HG03439 (cell line): ENCODE measurements around the gene PDCD4.
A peak's percentile ranks its signal among the peaks of the same experiment; 100 is the strongest.
"Not testable (repeated sequence)": the region's sequence is repeated elsewhere in the genome, so short reads cannot be mapped to it uniquely, and the experiment has no call there.

Experiments used
- ATAC-seq: cut with Tn5 transposase; IDR thresholded peaks from one replicate; pipeline ENCODE4 v1.9.1; 2021; ENCODE audit warnings: mild to moderate bottlenecking, moderate library complexity; ENCODE audit not compliant: unreplicated experiment

Gene PDCD4

DNA sequence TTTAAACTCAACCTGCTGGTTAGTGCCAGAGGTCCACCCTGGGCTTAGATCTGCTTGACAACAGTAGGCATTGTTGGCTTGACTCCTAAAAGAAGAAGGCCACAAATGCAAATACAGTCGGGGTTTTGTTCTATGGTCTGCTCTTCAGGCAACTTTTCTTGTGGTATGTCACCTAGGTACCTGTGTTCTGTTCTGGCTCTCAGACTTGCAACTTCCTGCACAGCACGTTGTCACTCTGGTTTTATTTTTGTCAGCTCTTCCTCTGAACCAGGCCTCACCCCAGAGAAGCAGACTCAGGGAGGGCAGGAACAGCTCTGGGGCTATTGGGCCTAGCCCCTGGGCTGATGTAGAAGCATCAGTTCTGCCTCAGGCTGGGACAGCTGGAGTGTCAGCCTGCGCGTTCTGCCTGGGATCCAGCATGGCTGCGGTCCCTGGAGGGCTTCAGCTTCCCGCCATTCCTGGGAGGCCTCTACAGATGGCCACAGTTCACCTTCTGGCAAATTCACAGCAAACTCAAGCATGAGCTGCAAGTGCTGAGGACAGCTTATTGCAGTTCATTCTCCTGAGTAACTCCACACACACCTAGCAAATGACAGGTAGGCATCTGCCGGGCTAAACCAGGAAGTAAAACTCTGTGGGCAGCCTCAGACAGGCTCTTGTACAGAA is 11.0 kb upstream of the PDCD4 start:
- peak; percentile 49 for ATAC-seq

DNA sequence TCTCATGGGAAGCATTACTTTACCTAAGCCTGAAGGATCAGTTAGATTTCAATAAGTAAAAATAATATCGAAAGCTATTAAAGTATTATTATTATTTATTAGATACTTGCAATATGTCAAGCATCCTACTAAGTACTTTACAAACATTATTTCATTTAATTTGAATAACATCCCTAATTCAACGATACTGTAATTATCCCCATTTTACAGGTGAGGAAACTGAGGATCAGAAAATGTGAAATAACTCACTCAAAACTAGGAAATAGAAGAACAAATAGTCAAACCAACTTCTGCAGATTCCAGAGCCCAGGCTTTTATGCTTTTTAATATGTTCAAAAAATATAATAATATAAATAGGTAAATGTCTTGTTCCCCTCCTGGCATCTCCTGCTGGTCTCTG is 10.3 kb upstream of the PDCD4 start:
- no peak for ATAC-seq

DNA sequence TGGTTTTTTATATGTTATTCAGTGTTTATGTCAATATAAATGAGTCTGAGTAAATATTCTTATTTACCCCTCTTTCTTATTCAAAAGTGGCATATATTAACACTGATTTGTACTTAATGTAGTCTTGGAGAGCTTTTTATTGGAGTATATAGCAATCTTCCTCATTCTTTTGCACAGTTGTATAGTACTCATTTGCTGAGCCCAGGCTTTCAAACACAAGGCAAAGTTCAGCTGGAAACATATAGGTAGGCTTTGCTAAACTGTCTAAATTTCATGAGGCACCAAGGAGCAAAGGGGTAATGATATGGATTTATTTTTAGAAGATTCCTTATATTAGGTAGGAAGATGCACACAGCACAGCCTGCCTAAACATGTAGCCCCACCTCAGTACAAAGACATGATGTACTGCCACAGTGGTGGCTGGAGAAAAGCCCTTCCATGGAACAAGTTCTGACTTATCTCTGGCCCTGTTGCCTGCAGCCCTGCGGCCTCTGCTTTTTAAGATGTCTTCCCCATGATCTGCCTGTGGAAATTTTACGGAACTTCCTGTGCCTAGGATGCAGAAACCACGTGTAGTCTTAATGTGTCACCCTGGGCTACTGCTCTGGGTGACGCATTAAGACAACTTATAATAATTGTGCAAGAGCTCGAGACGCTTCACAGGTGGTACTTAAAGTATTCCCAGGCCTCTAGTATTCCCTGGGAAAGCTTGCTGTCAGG is 9.6 kb upstream of the PDCD4 start:
- no peak for ATAC-seq

- no peak for ATAC-seq
Measured at GRCh38 chr10:110862961-110863360, 8.8 kb upstream of the PDCD4 start.

- ATAC-seq = no peak
Measured at GRCh38 chr10:110863361-110863760, 8.4 kb upstream of the PDCD4 start.

GRCh38 chr10:110863956-110864355 is 7.8 kb upstream of the PDCD4 start:
- no peak for ATAC-seq

- ATAC-seq = peak; percentile 66
Measured at GRCh38 chr10:110864662-110865140, 7.0 kb upstream of the PDCD4 start.

DNA sequence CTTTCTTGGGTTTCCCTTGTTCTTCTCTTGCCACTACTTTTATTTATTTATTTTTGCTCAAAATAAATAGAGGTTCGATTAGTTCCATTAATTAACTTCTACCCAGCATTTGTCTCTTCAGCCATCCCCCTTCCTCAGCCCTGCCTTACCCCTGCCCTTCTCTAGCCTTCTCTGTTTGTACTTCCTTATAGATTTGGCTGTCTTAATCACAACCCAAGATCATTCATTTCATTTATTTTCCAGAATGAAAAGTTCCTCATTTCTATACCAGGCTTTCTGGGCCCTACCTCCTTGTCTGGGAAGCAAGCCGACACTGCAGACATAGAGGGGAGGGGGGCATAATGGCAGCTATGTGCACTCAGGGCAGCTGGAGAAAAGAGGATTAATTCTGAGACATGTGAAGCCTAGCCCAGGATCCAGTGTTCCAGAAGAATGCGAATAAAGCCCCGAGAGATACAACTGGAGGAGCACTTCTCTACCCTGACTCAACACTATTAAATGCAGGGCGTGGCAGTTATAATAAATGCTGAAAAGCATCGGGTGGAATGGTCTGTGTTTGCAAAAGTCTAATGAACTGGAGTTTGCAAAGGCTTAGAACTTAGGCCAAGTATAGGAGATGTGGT is 6.4 kb upstream of the PDCD4 start:
- no peak for ATAC-seq

GRCh38 chr10:110865809-110866482 is 5.8 kb upstream of the PDCD4 start:
- ATAC-seq = no peak

DNA sequence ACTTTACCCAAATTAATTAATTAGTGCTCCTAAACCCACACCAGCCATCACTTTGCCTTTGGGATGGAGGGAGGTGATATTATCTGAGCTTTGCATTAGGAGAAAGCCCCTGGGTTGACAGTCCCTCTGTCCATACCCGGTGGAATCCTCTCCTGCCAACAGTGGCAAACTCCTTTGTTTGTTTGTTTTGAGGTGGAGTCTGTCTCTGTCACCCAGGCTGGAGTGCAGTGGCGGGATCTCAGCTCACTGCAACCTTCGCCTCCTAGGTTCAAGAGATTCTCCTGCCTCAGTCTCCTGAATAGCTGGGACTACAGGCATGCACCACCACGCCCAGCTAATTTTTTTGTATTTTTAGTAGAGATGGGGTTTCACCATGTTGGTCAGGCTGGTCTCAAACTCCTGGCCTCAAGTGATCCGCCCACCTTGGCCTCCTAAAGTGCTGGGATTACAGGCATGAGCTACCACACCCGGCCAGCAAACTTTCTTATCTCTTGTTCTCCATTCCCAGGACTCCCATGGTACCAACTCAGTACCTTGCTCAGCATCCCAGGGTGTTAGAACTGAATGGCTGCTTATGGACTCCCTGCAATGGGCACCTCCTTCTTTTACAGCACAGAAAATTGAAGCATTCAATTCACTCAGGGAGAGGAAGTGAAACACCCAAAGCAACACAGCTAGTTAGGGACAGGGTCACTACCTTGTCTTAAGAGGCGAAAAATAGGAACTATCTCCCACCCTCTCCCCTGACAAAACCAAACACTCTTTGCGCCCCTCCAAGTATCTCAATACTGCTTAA is 4.5 kb upstream of the PDCD4 start:
- not testable (repeated sequence) for ATAC-seq

- ATAC-seq = no peak
Measured at GRCh38 chr10:110867807-110868465, 3.8 kb upstream of the PDCD4 start.

GRCh38 chr10:110868981-110869380 is 2.7 kb upstream of the PDCD4 start:
- no peak for ATAC-seq

DNA sequence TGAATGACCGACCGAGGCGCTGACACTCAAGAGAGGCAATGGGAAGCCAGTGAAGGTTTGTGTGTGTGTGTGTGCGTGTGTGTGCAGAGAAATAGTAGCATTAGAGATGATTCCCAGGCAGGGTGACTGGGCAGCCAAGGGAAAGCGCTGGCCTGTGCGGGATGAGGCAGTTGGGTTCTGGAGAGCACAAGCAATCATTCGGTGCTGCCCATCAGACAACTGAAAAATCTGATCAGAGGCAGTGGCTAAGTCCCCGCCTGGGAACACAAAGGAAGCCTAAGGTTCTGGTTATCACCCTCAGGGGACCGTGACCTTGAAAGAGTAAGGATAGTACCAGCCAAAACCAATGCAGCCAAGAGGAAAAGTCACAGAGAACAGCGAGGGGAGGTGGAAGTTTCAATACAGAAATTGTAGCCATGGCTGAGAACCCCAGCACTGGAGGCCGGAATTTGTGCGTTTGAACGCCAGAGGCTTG is 868 bp upstream of the PDCD4 start:
- no peak for ATAC-seq

- ATAC-seq = peak; percentile 44
Measured at GRCh38 chr10:110872145-110872983, 636 bp downstream of the PDCD4 start.

DNA sequence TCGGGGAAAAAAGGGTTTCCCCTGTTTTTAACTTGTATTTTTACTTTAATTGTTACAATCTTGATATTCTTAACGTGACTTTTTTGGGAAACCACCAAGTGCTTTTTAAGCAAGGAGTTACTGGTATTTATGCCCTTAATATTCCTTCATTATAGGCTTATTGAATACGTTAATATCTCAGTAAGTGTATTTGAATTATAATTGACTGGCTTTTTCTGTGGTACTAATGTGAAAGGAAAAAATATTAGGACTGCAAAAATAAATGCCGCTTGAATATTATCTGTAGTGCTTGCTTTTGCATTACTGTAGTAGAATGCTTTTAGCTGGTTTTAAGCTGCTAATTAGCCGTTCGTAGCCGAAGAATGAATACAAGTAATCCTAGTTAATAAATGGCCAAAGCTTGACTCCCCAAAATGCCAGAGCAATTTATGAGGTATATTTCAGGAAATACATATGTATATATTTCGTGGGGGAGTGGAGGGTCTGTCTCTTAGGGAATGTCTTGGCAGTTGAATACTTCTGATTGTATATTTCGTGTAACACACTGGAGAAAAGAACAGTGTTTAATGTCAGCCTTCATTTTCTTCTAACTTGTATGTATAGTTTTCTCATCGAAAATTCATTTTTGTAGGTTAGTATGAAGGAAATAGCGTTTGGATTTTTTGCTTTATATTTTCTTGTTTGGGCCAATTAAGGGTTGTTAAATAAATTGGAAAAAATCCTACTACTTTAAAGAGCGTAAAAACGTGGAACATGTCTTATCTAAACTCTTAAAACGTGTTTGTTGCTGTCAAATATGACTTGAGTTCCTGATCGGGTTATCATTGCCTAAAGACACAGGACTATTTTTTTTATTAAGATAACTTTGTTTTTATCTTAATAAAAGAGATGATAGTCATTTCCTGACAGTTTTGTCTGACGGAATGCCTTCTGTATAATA is 1.5 kb downstream of the PDCD4 start:
- no peak for ATAC-seq

GRCh38 chr10:110873951-110874350 is 2.2 kb downstream of the PDCD4 start:
- ATAC-seq = no peak

DNA sequence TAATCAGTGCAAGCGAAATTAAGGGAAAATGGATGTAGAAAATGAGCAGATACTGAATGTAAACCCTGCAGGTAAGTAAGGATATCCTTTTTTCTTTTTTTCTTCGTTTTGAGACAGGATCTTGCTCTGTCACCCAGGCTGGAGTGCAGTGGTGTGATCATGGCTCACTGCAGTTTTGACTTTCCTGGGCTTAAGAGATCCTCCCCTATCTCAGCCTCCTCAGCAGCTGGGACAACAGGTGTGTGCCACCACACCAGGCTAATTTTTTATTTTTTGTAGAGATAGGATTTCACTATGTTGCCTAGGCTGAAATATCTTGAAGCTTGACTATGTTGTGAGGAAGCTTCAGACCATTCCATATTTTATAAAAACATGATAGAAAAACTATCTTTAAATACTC is 4.3 kb downstream of the PDCD4 start:
- no peak for ATAC-seq

- no peak for ATAC-seq
Measured at GRCh38 chr10:110876788-110877187, 5.1 kb downstream of the PDCD4 start.
